ENCODE measurements around the gene RBM7. TPM values are rescaled to one million over a fixed set of nuclear protein-coding genes. Genes with fewer than 3 reads are reported as not detected.

The RBM7 gene
- total and polyA plus RNA-seq, 2 of the 13 experiments (the other 11 are each of a cell fraction or from before 2014, with no cell fraction given), result 30.5 to 32.3 TPM

GRCh38 chr11:114362326-114362725, 38.1 kb upstream of the RBM7 start:
- in situ Hi-C loops (cut with HindIII; ENCODE audit: extremely low pct_ligation_motif_present, low pct_unique_long_range_greater_than_20kb), result no loop called here
- no peak for DNase-seq (ENCODE audit: low spot score)
- no peaks in the 10 kb centered on the region for H3K4me1 ChIP-seq (ENCODE audit: insufficient read depth, low read length)
- H3K36me3 ChIP-seq (replicated peaks in 1 of 2; ENCODE audit: control insufficient read depth in 1 of 2, insufficient read depth in 2 of 2, low read length in 2 of 2), result no peaks in the 10 kb centered on the region
- no peak for FAIRE-seq
- no peaks in the 10 kb centered on the region for H3K9me3 ChIP-seq (ENCODE audit: low read length)
- intact Hi-C loops (cut with micrococcal nuclease; ENCODE audit: unreplicated experiment), result no loop called here
- no peak overlapping the region for H3K9ac ChIP-seq (ENCODE audit: insufficient read depth, low read depth, low read length)
- BruUV-seq (replicated peaks), result no TSS peak
- no peaks in the 10 kb centered on the region for H3K79me2 ChIP-seq (ENCODE audit: insufficient read depth, low read length)
- CTCF ChIA-PET (ENCODE audit: low intra/inter-chr PET ratio, low total read pairs), result no interaction called here
- H3K27me3 ChIP-seq (ENCODE audit: control insufficient read depth in 1 of 2, insufficient read depth in 2 of 2, low read length in 2 of 2), result peaks cover 4 to 21% of the 10 kb centered on the region in 2 experiments; a peak in 3 of 5 replicates
- TF ChIP-seq BORCS8-MEF2B (CRISPR knock-in tag; IDR thresholded peaks at IDR 0.05), result no peak
- TF ChIP-seq SRF (IDR thresholded peaks at IDR 0.05; ENCODE audit: low read depth, low read length), result no peak
- no peak for TF ChIP-seq POLR2G (IDR thresholded peaks at IDR 0.05; ENCODE audit: low read depth, low read length)
- TF ChIP-seq ZNF367 (CRISPR knock-in tag; IDR thresholded peaks at IDR 0.05; ENCODE audit: borderline replicate concordance), result no peak
- no peak for TF ChIP-seq GATAD1 (CRISPR knock-in tag; IDR thresholded peaks at IDR 0.05)
- TF ChIP-seq SMAD3 (CRISPR knock-in tag; IDR thresholded peaks at IDR 0.05), result no peak
- no peak for TF ChIP-seq ZNF883 (CRISPR knock-in tag; IDR thresholded peaks at IDR 0.05; ENCODE audit: not compliant biosample characterization)
- no peak for TF ChIP-seq JARID2 (CRISPR knock-in tag; IDR thresholded peaks at IDR 0.05; ENCODE audit: insufficient replicate concordance)
- no peak for TF ChIP-seq ZNF782 (CRISPR knock-in tag; IDR thresholded peaks at IDR 0.05; ENCODE audit: borderline replicate concordance)
- TF ChIP-seq JUN (CRISPR knock-in tag; IDR thresholded peaks at IDR 0.05), result no peak
- no peak for TF ChIP-seq NONO (IDR thresholded peaks at IDR 0.05)
- no peak for TF ChIP-seq NONO (CRISPR knock-in tag; conservative IDR thresholded peaks at IDR 0.05)
- no peak overlapping the region for H3K4me2 ChIP-seq (ENCODE audit: low read depth, low read length)
- no peak for ATAC-seq
- no peak overlapping the region for H3K27ac ChIP-seq (ENCODE audit: extremely low read length, insufficient read depth, low read length)
- no peak overlapping the region for H3K4me3 ChIP-seq (replicated peaks in 1 of 3; ENCODE audit: insufficient read depth in 1 of 3, low read depth in 2 of 3, low read length in 3 of 3)
- no peak overlapping the region for H2AFZ ChIP-seq (ENCODE audit: low read length)
- POLR2A ChIA-PET, result no interaction called here
- 3% methylated on average over 4 of the region's 4 CpGs for WGBS (ENCODE audit: low lambda C conversion rate)
- no peaks in the 10 kb centered on the region for H4K20me1 ChIP-seq (ENCODE audit: insufficient read depth, low read length)
